ENCODE measurements around the gene MASP2. TPM values are rescaled to one million over a fixed set of nuclear protein-coding genes. Genes with fewer than 3 reads are reported as not detected.
"Not testable (repeated sequence)": the region's sequence is repeated elsewhere in the genome, so short reads cannot be mapped to it uniquely, and the experiment has no call there.

The MASP2 gene
- total and polyA plus RNA-seq, 12 donors, result 0.07 TPM; not detected in 11

DNA sequence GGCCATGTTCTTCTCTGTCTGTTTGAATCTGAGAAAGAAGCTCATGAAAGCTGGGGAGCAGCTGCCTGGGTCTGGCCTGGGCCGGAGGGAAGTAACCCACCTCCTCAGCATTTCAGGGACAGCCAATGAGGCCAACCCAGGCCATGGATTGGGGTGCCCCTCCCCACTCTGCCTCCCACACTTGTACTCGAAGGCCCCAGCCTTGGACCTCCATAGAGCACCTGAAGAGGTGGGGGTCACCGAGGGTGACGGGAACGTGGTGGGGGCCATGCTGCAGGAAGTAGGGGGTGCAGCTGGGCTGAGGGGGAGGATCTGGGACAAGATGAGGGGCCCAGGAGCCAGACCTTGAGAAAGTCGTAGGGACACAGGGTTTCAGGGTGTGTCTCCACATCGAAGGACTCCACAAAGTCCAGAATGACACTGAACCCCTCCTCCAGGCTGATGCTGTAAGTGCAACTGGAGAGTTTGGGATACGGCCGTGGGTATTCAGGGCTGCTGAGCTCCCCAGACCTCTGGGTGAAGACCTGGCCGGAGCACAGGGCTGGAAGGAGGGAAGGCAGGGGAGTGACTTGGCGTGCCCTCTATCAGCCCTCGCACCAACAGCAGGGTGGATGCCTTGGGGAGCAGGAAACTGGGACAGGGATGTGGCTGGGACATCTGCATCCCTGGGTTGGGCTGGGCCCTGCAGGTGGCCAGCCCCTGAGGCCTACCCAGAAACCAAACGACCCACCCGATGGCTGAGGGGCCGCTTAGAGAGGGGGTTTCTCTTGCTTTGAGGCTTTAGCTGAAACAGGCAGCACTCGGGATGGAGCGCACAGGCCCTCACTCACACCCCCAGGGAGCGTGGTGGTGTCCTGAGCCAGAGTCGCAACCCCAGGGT, 3.8 kb downstream of the MASP2 start:
- peak in 1 of 7 donors; percentile 17 for DNase-seq

DNA sequence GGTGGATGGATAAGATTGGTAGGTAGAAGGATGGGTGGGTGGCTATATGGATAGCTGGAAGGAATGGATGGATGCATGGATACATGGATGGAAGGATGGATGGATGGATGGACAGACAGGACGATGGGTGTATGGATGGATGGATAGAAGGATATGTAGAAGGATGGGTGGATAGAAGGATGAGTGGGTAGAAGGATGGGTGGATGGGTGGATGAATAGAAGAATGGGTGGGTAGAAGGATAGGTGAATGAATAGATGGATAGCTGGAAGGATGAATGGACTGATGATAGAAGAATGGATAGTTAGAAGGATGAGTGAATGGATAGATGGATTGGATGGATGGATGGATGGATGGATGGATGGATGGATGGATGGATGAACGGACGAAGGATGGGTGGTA, 5.0 kb downstream of the MASP2 start:
- intact Hi-C loops (cut with DNase I), result loop anchor here in 1 of 2 donors (10.0 kb wide), 1 partner anchor 603 kb away; no protein-coding TSS in a partner anchor
- TF ChIP-seq POLR2A (IDR thresholded peaks at IDR 0.05), result no peak
- TF ChIP-seq, protein P1, sequence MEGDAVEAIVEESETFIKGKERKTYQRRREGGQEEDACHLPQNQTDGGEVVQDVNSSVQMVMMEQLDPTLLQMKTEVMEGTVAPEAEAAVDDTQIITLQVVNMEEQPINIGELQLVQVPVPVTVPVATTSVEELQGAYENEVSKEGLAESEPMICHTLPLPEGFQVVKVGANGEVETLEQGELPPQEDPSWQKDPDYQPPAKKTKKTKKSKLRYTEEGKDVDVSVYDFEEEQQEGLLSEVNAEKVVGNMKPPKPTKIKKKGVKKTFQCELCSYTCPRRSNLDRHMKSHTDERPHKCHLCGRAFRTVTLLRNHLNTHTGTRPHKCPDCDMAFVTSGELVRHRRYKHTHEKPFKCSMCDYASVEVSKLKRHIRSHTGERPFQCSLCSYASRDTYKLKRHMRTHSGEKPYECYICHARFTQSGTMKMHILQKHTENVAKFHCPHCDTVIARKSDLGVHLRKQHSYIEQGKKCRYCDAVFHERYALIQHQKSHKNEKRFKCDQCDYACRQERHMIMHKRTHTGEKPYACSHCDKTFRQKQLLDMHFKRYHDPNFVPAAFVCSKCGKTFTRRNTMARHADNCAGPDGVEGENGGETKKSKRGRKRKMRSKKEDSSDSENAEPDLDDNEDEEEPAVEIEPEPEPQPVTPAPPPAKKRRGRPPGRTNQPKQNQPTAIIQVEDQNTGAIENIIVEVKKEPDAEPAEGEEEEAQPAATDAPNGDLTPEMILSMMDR (IDR thresholded peaks at IDR 0.05), result no peak

More for the DNA sequence above, 3.8 kb downstream of the MASP2 start:
- TF ChIP-seq, protein P1 (IDR thresholded peaks at IDR 0.05), result no peak
- TF ChIP-seq POLR2A (IDR thresholded peaks at IDR 0.05), result no peak
- WGBS, 4 donors, result 80 to 87% (median 82%) methylated on average over 11 to 19 of the region's 19 CpGs
- H3K36me3 ChIP-seq (replicated peaks in 1 of 2), result no peaks in the 10 kb centered on the region
- H3K27ac ChIP-seq, result no peak overlapping the region
- no peaks in the 10 kb centered on the region for H3K27me3 ChIP-seq
- no peak overlapping the region for H3K4me3 ChIP-seq
- no peaks in the 10 kb centered on the region for H3K9me3 ChIP-seq (replicated peaks in 1 of 3)
- intact Hi-C loops (cut with DNase I), result loop anchor here in 1 of 2 donors (10.0 kb wide), 1 partner anchor 602 kb away; no protein-coding TSS in a partner anchor
- no peaks in the 10 kb centered on the region for H3K4me1 ChIP-seq (replicated peaks in 1 of 2)

DNA sequence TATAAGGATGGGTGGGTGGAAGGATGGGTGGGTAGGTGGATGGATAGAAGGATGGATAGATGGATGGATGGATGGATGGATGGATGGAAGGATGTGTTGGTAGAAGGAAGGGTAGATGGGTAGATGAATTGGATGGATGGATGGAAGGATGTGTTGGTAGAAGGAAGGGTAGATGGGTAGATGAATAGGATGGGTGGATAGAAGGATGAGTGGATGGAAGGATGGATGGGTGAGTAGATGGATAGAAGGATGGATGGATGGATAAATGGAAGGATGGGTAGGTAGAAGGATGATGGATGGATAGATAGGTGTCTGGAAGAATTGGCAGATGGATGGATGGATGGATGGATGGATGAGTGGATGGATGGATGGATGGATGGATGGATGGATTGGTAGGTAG, 6.0 kb downstream of the MASP2 start:
- Histone ChIP-seq H3K4me1 (replicated peaks in 1 of 2) (no peaks in the 10 kb centered on the region), H3K27ac (no peak overlapping the region), H3K27me3 (no peaks in the 10 kb centered on the region), H3K9me3 (replicated peaks in 1 of 3) (no peaks in the 10 kb centered on the region), H3K4me3 (no peak overlapping the region), H3K36me3 (replicated peaks in 1 of 2) (no peaks in the 10 kb centered on the region)
- intact Hi-C loops (cut with DNase I), result loop anchor here in 1 of 2 donors (10.0 kb wide), 1 partner anchor 604 kb away; no protein-coding TSS in a partner anchor
- TF ChIP-seq POLR2A (IDR thresholded peaks at IDR 0.05), result no peak
- TF ChIP-seq, protein P1 (IDR thresholded peaks at IDR 0.05), result no peak
- no peak for DNase-seq

More for the DNA sequence above, 5.0 kb downstream of the MASP2 start:
- DNase-seq, result no peak
- WGBS, 4 donors, result 75 to 82% (median 78%) methylated on average over 3 of the region's 3 CpGs
- no peaks in the 10 kb centered on the region for H3K36me3 ChIP-seq (replicated peaks in 1 of 2)
- no peak overlapping the region for H3K27ac ChIP-seq
- no peaks in the 10 kb centered on the region for H3K4me1 ChIP-seq (replicated peaks in 1 of 2)
- H3K4me3 ChIP-seq, result no peak overlapping the region
- H3K9me3 ChIP-seq (replicated peaks in 1 of 3), result no peaks in the 10 kb centered on the region
- H3K27me3 ChIP-seq, result no peaks in the 10 kb centered on the region

DNA sequence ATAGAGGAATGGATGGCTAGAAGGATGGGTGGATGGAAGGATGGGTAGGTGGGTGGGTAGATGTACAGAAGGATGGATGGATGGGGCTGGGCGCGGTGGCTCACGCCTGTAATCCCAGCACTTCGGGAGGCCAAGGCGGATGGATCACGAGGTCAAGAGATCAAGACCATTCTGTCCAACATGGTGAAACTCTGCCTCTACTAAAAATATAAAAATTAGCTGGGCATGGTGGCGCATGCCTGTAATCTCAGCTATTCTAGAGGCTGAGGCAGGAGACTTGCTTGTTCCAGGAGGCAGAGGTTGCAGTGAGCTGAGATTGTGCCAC, 7.0 kb downstream of the MASP2 start:
- H3K9me3 ChIP-seq (replicated peaks in 1 of 3); H3K4me3 ChIP-seq; H3K4me1 ChIP-seq (replicated peaks in 1 of 2); H3K27ac ChIP-seq; H3K27me3 ChIP-seq; H3K36me3 ChIP-seq (replicated peaks in 1 of 2): not testable (repeated sequence)
- WGBS, 4 donors, result 79 to 88% (median 83%) methylated on average over 7 of the region's 7 CpGs
- peak in 1 of 7 donors; percentile 6 for DNase-seq
- intact Hi-C loops (cut with DNase I), result loop anchor here in 1 of 2 donors (10.0 kb wide), 1 partner anchor 605 kb away; no protein-coding TSS in a partner anchor

Measured in adrenal gland (tissue), 12 donors.